Activated naive CD4-positive, alpha-beta T cell treated with anti-CD3 and anti-CD28 coated beads, Interleukin-2, amount 50 U/mL, for 72 hours (primary cell): ENCODE measurements around the gene USP9X. TPM values are rescaled to one million over a fixed set of nuclear protein-coding genes. Genes with fewer than 3 reads are reported as not detected.
"Not testable (repeated sequence)": the region's sequence is repeated elsewhere in the genome, so short reads cannot be mapped to it uniquely, and the experiment has no call there.

ENCODE experiments used
- ATAC-seq, 2 donors: fragments of 150-1000 bp; cut with Tn5 transposase; 2 replicates each; pipeline ENCODE4 v1.10.0; 2021; ENCODE audit warnings: mild to moderate bottlenecking in 2 of 2, moderate library complexity in 2 of 2
- DNase-seq, 2 donors: peaks; one replicate each; pipeline ENCODE4 v3.0.0; 2021 to 2022; ENCODE audit warnings: low spot score in 2 of 2
- H3K27ac Mint-ChIP-seq, 2 donors: one replicate each; pipeline ENCODE4 v1.8.0; 2022; ENCODE audit warnings: mild to moderate bottlenecking in 2 of 2, mixed read lengths in 2 of 2
- H3K36me3 Mint-ChIP-seq, 2 donors: one replicate each; pipeline ENCODE4 v1.8.0; 2022; ENCODE audit warnings: mixed read lengths in 2 of 2
- H3K9me3 Mint-ChIP-seq, 2 donors: one replicate each; pipeline ENCODE4 v1.8.0; 2022; ENCODE audit warnings: mixed read lengths in 2 of 2
- total RNA-seq, 2 donors: library from RNA; stranded (reverse); gene quantifications; one replicate each; pipeline ENCODE4 v1.2.3, GENCODE V29; 2022

Gene USP9X
- total RNA-seq, 2 donors from 2014 or later = 70.5 to 74.9 TPM

DNA sequence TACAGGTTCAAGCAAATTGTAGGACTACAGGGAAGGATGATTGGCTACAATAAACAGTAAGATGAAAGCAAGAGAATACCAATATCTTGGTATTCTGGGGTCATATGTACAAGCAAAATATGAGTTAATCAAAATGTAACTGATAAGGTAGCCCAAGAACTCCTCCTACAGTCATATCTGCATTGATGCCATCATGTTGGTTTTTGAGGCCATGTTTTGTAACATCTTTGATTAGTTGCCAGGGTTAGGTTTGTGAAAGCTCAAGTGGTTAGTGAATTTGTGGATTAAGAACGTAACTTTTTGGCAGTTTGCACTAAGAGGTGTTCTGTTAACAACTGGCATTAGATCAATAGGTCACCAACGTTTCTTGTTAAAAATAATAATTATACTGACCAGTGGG is 59.6 kb downstream of the USP9X start:
- Mint-ChIP-seq H3K9me3 (no peaks in the 10 kb centered on the region), H3K36me3 (no peaks in the 10 kb centered on the region), H3K27ac (no peak overlapping the region)
- ATAC-seq (peak in 1 of 2 donors; percentile 44), DNase-seq (no peak)

DNA sequence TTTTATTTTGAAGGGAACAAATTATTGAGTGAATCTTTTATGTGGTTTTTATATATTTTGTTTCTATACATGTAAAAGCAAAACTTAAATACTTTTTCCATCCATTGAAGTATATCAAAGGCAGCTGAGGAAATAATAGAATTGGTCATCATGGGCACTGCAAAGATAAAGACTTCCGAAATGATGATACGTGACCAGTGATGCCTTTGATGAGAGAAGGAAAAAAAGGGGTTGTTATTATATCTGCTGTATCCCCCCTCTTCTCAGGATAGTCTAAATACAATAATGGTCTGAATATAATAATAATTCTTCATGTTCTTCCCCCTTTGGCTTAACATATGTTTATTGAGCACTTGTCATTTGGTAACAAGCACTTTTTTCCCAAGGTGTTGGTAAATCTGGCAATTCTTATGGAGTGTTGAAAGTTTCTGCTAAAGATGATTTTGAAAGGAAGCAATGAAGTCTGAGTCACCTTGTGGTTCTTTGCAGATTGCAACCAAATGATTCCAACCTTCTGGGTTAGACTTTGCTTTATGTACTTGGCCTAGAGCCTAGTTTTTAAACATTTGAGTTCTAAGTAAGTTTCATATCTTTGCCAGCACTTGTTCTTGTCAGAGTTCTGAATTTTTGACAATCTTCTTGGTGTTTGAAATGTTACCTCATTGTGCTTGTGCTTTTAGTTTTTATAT is 60.8 kb downstream of the USP9X start:
- Mint-ChIP-seq H3K36me3 (no peaks in the 10 kb centered on the region), H3K9me3 (no peaks in the 10 kb centered on the region), H3K27ac (no peak overlapping the region)
- peak; percentile 69 to 76 for ATAC-seq
- DNase-seq = no peak

DNA sequence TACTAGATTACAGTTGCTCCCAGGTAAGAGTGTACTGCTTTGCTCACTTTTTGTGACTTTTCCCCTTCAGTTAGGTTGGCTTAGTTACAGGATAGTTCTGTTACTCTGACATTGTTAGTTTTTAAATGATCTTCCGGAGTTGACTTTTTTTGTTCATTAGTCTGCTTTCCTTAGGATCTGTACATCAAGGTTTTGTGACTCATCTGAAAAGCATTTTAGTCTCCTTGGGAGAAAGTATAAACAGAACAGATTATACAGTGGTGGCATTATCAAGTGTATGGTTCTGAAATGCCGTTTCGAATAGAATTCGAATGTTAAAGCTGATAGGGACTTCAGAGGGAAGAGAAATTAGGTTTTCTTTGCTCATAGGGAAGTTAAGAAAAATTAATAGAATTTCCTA is 63.3 kb downstream of the USP9X start:
- no peak overlapping the region for H3K27ac Mint-ChIP-seq
- H3K9me3 Mint-ChIP-seq = no peaks in the 10 kb centered on the region
- H3K36me3 Mint-ChIP-seq = no peaks in the 10 kb centered on the region
- DNase-seq (no peak), ATAC-seq (no peak)

DNA sequence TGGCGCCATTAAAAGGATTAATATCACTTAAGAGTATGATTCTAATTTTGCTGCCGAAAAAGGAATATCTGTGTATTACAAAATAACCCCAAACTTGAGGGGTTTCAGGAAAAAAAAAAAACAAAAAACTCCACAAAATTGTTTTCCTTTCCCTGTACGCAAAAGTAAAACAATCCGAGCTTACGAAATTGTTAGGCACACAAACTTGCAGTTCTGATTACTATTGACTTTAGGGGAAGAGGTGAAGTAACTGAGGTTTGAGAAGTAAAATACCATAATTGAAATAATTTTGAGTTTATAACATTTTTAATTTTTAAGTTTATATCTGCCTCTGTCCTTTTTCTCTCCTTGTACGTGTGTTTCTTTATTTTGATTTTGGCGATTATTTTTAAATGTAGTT is 64.8 kb downstream of the USP9X start:
- DNase-seq (no peak), ATAC-seq (no peak)
- Mint-ChIP-seq H3K9me3 (no peaks in the 10 kb centered on the region), H3K27ac (no peak overlapping the region), H3K36me3 (peaks cover 0 to 5% of the 10 kb centered on the region in 2 donors)

DNA sequence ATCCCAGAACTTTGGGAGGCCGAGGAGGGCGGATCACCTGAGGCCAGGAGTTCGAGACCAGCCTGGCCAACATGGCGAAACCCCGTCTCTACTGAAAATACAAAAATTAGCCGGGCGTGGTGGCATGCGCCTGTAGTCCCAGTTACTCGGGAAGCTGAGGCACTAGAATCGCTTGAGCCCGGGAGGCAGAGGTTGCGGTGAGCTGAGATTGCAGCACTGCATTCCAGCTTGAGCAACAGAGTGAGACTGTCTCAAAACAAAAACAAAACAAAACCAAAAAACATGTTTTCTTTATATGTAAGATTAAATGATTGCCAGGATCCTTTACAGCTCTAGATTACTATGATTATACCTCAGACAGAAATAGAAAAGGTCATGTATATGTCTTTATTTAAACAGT is 66.5 kb downstream of the USP9X start:
- H3K9me3 Mint-ChIP-seq, H3K36me3 Mint-ChIP-seq, ATAC-seq, DNase-seq, H3K27ac Mint-ChIP-seq: not testable (repeated sequence)

DNA sequence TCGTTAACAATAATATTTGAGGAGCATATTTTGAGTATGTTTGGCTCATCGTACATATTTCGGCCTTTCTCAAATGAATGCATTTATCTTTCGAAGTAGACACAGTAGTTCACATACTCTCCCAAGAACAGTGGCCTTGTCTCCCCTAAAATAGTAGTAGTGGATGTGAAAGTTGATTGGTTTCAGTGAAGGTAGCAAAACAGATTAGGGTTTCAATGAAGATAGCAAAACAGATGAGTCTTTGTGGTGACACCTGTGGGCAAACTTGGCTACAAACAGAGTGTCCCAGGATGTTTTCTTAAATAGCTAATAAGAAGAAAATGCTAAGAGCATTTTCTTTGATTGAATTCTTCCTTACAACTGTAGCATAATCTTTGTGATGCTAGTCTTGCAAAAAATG is 67.0 kb downstream of the USP9X start:
- ATAC-seq (no peak), DNase-seq (no peak)
- H3K36me3 Mint-ChIP-seq = peaks cover 0 to 8% of the 10 kb centered on the region in 2 donors

DNA sequence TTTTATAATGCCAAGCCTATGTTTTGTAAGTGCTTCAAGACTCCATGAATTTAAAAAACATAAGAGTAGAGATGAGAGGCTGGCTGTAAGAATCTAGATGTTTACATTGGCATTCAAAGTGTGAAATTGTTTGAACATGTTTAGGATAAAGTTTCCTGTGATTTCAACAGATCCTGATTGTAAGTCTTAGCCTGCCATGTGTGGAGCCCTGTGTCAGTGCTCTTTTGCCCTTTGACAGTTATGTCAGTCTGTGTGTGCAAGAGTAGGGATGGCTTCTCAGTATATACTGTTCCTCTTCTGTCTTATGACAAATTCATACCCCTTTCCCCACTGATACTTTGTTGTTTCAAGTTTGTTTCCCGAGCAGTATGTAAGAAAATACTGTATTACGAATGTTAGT is 68.2 kb downstream of the USP9X start:
- no peaks in the 10 kb centered on the region for H3K9me3 Mint-ChIP-seq
- DNase-seq (no peak), ATAC-seq (no peak)
- no peak overlapping the region for H3K27ac Mint-ChIP-seq
- H3K36me3 Mint-ChIP-seq = peaks cover 0 to 19% of the 10 kb centered on the region in 2 donors

More for the DNA sequence above, 67.0 kb downstream of the USP9X start:
- H3K9me3 Mint-ChIP-seq = no peaks in the 10 kb centered on the region
- no peak overlapping the region for H3K27ac Mint-ChIP-seq

DNA sequence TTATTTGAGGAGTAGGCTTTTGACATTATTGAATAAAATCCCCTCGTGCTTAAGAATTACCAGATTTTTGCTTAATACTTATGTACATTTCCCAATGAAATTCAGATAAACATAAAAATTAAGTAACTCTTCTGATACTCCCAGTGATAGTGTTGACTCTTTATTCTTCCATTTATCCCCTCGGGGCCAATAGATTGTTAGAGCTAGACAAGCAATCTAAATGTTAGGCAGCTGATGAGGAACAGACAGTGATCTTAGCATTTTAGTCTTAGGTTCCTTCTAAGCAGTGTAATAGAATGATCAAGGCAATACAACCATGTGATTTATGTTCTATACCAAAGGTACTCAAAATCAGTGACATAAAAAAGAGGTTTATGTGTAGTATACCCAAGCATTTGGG is 68.7 kb downstream of the USP9X start:
- no peak for ATAC-seq
- Mint-ChIP-seq H3K36me3 (peaks cover 0 to 19% of the 10 kb centered on the region in 2 donors), H3K9me3 (no peaks in the 10 kb centered on the region), H3K27ac (peak overlapping the region in 1 of 2 donors; percentile 70)
- DNase-seq = no peak

DNA sequence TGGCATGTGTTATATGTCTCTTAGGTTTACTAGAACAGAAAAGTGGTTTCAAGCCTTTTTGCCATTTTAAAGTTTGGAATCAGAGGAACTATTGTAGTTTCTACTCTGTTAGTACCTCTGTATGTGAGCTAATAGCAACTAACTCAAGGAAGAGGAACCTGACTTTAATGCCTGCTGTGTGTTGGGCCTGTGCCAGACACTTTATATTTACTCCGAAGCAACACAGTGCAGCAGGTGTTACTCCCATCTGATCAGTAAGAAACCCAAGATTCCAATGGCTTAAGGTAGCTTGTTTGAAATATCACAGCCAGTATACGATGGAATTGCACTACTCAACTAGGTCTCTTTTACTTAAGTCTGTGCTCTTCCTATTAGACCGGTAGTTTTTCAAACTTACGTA is 79.2 kb downstream of the USP9X start:
- Mint-ChIP-seq H3K36me3 (peaks cover 0 to 12% of the 10 kb centered on the region in 2 donors), H3K27ac (no peak overlapping the region), H3K9me3 (no peaks in the 10 kb centered on the region)
- ATAC-seq (no peak), DNase-seq (no peak)

DNA sequence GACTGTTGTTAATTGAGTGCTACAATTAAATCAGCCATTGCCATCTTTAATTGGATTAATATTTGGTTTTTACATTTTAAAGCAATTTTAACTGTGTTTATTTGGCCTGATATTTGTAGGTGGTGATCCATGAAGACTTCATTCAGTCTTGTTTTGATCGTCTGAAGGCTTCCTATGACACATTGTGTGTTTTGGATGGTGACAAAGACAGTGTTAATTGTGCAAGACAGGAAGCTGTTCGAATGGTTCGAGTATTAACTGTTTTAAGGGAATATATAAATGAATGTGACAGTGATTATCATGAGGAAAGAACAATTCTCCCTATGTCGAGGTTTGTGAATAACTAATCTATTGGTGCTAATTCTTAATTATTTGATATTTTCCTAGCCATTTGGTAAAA is 82.6 kb downstream of the USP9X start:
- Mint-ChIP-seq H3K36me3 (peaks cover 0 to 4% of the 10 kb centered on the region in 2 donors), H3K27ac (no peak overlapping the region), H3K9me3 (no peaks in the 10 kb centered on the region)
- no peak for ATAC-seq
- no peak for DNase-seq

DNA sequence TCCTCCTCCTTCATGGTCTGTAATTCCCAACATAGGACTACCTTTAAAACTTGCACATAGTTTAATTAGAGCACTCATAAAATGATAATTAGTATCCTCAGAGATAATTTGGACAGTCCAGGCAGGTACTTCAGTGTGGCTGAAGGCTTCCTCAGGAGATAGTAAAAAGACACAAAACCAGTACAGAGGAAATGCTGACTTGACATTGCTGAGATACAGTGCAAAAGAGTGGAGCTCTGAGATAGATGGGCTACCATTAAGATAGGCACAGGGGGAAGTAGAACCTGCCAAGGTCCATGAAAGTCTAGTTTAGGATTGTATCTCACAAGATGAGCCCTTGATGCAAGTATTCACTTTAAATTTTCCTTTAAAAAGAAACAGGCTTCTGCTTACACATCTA is 91.0 kb downstream of the USP9X start:
- Mint-ChIP-seq H3K27ac (no peak overlapping the region), H3K36me3 (no peaks in the 10 kb centered on the region), H3K9me3 (no peaks in the 10 kb centered on the region)
- no peak for ATAC-seq
- no peak for DNase-seq

DNA sequence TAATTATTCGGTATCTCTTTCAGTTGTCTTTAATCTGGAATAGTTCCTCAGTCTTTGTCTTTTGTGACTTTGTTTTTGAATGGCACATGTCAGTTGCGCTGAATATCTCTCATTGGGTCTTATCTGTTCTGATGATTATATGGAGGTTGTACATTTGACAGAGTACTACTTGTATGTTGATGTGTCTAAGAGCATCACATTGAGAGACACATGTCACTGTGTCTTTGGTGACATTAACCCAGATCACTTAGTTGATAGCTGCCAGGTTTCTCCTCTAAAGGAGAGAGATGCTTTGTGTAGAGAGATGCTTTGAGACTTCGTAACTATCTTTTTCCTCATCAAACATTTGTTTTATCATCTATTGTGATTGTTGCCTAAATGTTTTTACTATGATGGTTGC is 92.1 kb downstream of the USP9X start:
- Mint-ChIP-seq H3K36me3 (peaks cover 0 to 3% of the 10 kb centered on the region in 2 donors), H3K27ac (no peak overlapping the region), H3K9me3 (no peaks in the 10 kb centered on the region)
- no peak for DNase-seq
- ATAC-seq = no peak

DNA sequence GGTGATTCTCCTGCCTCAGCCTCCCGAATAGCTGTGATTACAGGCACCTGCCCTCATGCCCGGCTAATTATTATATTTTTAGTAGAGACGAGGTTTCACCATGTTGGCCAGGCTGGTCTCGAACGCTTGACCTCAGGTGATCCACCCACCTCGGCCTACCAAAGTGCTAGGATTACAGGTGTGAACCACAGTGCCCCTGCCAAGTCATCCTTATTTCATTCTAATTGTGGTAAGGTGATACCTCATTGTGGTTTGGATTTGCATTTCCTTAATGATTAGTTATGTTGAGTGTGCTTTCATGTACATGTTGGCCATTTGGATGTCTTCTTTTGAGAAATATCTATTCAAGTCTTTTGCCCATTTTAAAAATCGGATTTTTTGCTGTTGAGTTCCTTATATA is 93.0 kb downstream of the USP9X start:
- no peak overlapping the region for H3K27ac Mint-ChIP-seq
- no peak for DNase-seq
- H3K9me3 Mint-ChIP-seq = no peaks in the 10 kb centered on the region
- no peak for ATAC-seq
- peaks cover 0 to 5% of the 10 kb centered on the region in 2 donors for H3K36me3 Mint-ChIP-seq

DNA sequence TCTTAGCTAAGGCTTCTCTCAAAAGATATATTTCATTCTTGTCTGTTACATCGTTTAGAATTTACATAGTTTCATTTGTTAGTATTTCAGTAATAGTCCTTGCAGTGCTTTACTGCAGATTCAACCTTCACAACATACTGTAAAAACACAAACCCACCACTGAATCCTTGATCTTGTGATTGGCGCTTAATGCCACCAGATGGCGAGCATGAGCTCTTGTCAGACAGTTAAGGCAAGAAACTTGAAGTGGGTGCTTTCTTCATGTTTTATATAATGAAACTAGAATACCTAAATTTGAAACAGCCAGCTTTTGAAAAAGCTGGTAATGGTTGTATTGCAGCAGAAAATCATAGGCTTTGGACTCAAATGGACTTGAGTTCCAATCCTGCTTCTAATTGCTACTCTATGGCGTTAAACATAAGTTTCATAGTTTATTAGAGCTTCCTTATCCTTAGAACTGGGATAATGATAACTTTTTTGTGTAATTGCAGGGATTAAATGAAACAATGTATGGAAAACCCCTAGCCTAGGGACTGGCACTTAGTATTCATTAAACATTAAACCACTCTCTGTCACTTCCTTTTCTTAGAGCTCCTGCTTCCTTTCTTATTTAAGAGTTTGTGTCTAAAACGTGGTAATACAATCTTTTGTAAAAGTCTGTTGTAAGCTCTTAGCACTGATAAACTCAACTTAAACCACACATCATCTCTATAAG is 95.1 kb downstream of the USP9X start:
- H3K36me3 Mint-ChIP-seq = peaks cover 0 to 5% of the 10 kb centered on the region in 2 donors
- peak in 1 of 2 donors; percentile 76 for ATAC-seq
- peak overlapping the region; percentile 30 to 91 for H3K27ac Mint-ChIP-seq
- DNase-seq = peak in 1 of 2 donors; percentile 25
- no peaks in the 10 kb centered on the region for H3K9me3 Mint-ChIP-seq

DNA sequence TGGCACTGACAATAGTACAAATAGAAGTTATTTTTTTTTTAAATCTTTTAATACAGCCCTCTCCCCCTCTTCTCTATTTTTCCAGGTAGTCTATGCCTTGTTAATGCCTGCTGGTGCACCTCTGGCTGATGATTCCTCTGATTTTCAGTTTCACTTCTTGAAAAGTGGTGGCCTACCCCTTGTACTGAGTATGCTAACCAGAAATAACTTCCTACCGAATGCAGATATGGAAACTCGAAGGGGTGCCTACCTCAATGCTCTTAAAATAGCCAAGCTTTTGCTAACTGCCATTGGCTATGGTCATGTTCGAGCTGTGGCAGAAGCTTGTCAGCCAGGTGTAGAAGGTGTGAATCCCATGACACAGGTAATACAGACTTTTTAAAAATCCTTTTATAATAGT is 99.1 kb downstream of the USP9X start:
- H3K9me3 Mint-ChIP-seq = no peaks in the 10 kb centered on the region
- DNase-seq = no peak
- no peak for ATAC-seq
- no peak overlapping the region for H3K27ac Mint-ChIP-seq
- peaks cover 4 to 9% of the 10 kb centered on the region in 2 donors for H3K36me3 Mint-ChIP-seq

DNA sequence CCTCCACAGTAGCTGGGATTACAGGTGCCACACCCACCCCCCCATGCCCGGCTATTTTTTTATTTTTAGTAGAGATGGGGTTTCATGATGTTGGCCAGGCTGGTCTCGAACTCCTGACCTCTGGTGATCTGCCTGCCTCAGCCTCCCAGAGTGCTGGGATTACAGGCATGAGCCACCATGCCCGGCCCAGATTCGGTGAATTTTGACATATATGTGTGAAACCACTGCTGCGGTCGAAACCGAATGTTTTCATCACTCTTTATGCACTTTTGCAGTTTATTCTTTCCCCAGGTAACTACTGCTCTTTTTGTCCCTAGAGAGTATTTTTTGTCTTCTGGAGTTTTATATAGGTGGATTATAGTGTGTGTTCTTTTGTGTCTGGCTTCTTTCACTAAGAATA is 101.7 kb downstream of the USP9X start:
- Mint-ChIP-seq H3K36me3 (peaks cover 6 to 12% of the 10 kb centered on the region in 2 donors), H3K27ac (peak overlapping the region in 1 of 2 donors; percentile 71)
- H3K9me3 Mint-ChIP-seq, DNase-seq, ATAC-seq: not testable (repeated sequence)

DNA sequence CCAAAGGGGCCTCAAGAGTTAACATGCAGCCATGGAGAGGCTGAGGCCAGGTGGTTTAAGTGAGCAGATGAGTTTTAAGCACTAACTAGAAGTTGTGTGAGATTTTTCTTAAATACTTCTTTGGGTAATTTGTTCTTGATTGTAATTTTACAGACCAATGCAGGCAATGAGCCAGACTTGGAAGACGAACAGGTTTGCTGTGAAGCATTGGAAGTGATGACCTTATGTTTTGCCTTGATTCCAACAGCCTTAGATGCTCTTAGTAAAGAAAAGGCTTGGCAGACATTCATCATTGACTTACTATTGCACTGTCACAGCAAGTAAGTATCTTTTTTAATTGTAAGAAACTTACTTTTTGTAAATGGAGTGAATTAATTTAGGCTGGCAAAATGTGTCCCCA is 103.9 kb downstream of the USP9X start:
- Mint-ChIP-seq H3K27ac (no peak overlapping the region), H3K36me3 (peaks cover 10 to 16% of the 10 kb centered on the region in 2 donors), H3K9me3 (no peaks in the 10 kb centered on the region)
- ATAC-seq = no peak
- no peak for DNase-seq

DNA sequence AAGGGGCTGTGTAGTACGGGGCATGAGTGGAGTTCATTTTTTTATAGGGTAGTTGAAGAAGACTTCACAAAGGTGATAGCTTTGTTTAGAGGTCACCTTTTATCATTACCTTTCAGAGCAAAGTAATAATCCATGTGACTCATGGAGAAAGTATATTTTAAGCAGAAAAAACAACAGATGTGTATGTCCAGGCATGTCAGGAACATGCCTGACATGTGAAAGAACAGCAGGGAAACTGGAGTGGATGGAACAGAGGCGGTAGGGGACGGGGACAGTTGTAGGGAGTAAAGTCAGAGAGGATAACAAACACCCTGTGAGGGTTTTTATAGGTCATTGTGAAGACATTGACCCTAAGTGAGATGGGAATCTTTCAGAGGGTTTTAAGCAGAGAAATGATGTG is 107.6 kb downstream of the USP9X start:
- H3K27ac Mint-ChIP-seq = peak overlapping the region; percentile 82 to 92
- H3K9me3 Mint-ChIP-seq = no peaks in the 10 kb centered on the region
- ATAC-seq = no peak
- H3K36me3 Mint-ChIP-seq = peaks cover 12% of the 10 kb centered on the region in 2 donors
- DNase-seq = no peak
